Nucleus accumbens (tissue), 56 donors: ENCODE data around the gene ADTRP.

Source experiments
- DNase-seq, 56 donors: peaks; one replicate each; lab custom pipeline; 2025; lab: John Stamatoyannopoulos, UW

The ADTRP gene

DNA sequence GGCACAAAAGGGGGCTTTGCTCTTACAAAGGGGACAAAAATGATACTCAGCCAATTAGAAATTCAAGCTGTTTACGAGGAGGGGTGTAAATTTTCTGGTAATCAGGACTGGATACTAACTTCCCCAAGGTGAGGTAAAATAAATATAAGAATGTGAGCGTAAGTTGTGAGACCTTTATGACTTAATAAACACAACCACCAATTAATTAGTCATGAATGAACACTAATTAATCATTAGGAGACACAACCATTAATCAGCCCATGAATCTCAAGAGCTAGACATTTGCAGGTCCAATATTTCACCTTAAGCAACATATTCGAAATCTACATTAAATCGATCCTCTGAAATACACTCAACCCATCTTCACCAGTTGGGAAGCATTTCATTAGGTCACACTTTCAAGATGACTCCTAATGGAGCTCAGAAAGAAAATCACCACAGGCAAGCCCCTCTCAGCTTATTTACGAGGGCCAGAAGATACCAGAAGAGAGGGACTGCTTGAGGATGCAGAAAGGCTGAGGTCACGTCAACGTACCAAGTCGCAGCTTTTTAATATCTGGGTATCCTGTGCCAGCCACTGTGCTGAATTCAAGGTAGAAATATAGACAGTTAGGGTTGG lies 2.7 kb downstream of the ADTRP start:
- DNase-seq: no peak

DNA sequence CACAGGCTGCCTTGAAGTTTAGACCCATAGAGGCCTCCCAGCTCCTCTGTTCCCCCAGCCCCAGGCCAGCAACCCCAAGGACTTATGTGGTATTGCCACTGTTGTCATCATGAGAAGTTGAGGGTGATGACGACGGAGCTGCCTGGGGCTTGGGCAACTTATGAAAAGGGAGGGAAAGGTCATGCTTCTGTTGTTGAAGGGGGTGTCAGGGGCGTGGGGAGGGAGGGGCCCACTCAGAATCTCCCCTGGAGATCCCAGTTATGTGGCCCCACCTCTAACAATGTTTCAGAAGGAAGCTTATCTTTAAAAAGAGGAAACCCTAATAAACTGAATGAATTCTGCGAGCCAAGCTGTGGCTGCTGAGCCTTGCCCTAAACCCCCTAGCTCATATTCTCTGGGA lies 4.2 kb downstream of the ADTRP start:
- DNase-seq: no peak

DNA sequence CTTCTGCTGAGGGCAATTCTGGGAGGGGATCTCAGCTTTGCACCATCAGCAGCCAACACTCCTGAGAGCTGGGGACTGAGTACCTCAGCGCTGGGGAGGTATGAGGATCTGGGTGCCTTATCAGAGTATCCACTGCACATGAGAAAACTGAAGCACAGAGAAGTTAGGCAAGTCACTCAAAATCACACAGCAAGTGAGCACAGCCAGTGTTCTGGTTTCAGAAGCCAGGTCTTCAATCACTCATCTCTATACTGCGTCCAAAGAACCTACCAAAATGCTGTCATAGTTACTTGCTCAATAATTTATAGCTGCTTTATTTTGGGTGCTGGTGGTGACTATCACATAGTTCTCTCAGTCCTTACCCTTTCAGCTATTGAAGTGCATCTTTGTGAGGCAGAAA lies 5.0 kb downstream of the ADTRP start:
- no peak for DNase-seq

DNA sequence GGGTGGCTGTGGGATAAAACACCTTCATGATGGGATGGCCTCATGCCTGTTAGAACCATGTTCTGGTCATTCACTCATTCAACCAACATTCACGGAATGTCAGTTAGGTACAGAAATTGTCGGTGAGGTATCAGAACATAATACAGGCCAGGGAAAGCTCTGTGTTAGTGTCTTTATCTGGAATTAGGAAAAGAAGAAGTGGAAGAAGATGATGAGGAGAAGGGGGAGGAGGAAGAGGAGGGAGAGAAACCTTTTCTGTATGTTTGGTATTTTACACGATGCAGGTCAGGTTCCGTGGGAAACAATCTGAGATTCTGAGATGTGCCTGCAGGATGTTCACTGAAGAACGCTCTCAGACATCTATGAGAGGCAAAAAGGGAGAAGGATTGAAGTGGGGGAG lies 5.6 kb downstream of the ADTRP start:
- DNase-seq: no peak

DNA sequence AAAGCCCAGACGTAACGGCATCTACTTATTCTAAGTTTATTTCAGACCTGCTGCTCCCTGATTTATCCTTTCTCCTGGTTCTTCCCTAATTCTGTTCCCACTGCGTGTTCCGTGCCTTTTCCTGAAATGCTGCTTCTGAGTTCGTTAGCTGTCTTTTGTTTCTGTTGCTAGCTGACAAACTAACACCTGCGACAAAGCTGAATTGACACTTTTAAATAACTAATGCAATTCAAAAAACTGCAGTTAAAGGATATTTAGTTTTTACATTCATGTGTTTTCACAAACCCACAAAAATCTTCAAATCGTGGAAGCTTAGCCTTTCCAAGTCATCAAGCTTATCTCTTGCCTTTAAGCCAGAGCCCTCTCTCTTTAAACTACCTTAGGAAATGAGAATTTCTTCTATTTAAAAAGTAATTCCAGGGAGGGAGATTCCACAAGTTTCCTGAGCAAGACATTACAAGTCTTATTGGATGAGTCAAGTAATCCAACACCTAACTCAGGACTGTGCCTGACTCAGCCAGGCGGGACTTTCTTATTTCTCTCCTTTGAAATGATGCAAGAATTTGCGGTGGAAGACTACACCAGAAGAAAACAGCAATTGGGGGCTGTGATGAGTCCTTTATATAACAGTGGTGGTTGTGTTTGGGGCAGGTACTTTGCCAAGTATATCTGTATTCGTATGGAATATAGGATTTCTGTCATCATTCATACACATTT lies 6.3 kb downstream of the ADTRP start:
- DNase-seq: no peak

DNA sequence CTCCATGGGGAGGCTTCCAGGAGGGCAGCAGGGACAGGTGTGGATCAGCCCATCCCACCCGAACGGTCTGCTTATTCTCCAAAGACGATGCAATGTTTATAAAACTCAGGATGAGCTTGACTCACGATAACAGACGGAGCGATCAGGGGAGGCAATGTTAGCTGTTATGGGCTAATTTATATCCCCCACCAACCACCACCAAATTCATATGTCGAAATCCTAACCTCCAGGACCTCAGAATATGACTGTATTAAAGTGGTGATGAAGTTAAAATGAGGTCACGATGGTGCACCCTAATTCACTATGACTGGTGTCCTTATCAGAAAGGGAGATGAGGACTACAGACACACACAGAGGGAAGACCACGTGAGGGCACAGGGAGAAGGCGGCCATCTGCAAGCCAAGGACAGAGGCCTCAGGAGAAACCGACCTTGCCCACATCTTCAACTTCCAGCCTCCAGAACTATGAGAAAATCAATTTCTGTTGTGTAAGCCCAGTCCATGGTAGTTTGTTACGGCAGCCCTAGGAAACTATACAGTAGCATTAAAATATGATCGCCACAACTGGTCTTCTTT lies 7.0 kb downstream of the ADTRP start:
- no peak for DNase-seq

DNA sequence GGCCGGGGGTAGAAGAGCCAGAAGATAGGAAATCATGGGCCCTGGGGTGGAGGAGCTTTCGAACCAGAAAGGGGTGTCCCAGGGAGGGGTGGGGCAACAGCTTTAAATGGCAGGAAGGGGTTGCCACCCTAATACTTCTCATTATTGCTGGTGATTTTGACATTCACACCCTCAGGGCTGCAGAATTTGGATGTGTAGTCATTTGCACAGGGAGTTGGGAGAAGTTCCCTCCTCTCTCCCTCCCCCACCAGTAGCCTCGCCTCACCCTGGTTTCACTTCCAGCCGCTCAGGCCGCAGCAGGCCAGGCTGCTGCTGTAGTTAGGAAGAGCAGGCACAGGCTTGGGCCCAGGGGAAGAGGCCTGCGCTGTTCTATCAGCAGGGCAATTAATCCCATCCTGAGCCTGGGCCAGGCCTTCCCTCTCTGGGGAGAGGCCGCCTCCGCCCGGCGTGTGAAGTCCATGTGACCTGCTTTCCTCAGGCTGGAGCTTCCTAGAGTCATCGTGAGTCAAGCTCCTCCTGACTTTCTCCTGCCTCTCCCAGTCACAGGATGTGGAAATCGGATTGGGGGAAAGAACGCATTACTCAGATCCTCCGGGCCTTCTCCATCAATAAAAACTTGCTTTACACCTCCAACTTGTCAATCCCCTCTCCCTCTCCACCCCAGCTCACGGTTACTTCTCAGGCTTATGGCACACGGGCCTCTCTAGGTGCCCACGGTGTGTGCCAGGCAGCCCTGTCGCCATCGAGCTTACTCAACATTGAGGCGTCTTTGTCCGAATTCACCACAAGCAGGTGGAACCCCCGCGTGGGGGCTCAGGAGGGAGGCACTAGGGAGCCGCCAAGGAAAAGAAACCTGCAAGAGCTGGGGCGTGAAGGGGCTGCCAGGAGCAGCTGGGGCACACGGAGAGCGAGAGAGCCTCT lies 7.8 kb downstream of the ADTRP start:
- DNase-seq: peak in 14 of 56 donors; percentile 1 to 26 (median 6)

DNA sequence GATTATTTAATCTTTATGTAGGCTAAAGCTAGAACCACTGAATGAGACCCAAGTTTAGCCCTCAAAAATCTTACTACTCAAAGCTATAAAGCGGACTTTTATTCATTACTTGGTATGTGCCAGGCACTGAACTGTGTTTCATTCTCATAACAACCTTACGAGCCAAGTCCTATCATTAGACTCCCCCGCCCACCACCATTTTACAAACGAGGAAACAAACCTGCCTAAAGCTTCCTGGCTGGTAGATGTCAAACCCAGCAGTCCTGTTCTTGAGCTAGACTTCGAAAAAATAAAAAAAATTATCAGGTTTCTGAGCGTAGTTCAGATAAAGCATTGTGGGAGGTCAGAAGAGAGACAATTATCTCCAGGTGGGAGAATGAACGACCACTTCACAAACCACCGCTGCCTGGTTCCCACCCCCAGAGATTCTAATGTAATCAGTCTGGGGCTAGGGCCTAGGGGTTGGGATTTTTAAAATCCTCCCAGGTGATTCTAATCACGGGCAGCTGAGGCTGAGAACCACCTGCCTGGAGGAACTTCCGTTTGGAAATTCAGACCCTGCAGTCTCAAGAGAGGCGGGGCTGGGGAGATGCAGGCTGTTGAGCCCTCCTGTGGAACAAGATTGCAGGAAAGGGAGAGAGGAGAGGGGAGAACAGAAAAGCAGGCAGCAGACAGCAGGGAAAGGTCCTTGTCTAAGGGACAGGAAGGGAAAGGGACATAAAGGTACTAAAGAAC lies 8.6 kb downstream of the ADTRP start:
- no peak for DNase-seq

DNA sequence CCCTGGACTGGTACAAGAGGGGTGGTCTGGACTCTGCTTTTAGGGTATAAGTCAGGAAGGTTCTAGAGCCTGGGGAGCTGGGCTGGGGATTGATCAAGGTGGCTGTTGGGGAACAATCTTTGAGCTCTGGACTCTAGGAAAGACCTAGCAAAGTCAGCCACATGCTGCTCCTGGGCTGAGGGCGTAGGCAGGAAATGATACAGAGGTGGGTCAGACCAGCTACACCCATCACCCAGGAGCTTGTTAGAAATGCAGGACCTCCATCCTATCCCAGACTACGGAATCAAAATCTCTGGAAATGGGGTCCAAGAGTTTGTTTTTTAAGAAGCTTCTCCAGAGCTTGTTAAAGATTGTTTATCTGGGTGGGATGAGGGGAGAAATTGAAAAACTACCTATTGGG lies 9.4 kb downstream of the ADTRP start:
- DNase-seq: no peak

DNA sequence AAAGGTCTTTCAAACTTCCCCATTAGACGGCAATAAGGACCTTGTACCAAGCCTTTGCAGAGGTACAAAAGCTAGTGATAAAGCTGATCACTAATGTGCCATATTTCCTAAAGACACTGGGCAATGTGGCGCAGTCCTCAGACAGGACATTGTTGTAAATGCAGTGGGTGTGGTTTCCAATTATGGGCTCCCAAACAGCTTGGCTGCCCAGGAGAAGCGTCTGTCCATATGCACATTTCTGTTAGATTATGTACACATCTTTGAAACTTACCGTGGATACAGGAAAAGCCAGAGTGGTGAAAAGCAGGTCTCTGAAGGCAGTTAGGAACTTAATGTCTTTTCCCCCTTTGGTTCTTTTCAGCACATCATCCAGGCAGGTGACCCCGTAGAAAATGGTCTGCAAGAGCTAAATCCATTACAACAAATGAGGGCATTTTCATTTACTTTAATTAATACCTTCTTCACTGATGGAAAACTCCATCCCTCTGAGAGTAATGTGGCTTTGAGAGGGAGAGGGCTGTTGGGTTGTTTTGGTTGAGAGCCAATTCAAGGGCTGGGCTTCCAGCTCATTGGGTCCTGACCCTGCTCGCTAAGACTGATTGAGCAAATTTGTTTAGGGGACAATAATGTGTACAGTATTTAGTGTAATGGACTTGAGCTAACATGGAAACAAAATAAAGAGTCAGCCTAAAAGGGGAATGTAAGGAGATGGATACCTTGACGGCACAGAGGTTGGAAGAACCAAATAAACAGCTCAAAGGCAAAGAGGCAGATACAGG lies 10.4 kb downstream of the ADTRP start:
- DNase-seq: no peak

DNA sequence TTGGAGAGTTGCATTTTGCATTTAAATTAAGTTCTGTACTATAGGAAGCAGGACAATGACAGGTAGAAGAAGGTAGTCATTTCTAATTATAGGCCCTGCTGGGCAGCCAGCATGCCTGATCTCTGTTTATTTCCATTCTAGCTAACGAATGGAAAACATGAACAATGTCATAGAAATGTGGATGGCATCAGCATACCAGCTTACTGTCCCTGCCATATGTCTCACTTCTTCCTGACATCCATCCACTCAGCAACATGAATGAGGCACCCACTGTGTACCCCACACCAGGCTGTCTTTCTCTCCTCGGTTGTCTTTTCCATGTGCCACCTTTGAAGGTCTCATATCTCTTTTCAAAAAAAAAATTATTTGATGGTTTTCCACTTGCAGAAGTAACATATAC lies 11.1 kb downstream of the ADTRP start:
- DNase-seq: no peak

DNA sequence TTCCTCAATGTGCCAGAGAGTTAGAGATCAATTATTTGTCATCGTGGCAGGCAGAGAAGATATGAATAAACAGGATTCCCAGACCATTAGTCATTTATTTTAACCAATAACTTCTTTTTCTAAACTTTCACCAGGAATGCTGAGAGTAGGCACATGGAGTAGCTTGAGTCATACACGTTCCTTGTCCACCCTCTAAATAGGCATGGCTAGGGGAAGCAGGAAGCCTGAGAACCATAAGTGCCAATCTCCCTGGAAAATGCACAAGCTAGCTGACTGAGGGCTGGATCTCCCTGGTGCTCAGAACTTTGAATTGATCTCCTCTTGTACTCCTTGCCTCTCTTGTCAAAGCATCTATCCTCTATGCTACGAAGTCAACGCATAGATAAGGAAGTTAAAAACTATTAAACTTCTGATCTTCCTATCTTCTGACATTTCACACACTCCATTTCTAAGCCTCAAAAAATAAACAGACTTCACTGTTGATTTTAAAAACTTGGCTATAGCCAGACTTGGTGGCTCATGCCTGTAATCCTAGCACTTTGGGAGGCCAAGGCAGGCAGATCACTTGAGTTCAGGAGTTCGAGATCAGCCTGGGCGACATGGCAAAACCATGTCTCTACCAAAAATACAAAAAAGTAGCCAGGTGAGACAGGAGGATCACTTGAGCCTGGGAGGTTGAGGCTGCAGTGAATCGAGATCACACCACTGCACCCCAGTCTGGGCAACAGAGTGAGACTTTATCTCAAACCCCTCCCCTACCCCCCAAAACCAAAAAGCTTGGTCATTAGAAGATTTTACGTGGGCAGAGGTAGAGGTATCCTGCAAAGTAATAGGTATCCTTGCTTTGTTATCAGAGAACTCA lies 11.8 kb downstream of the ADTRP start:
- no peak for DNase-seq

DNA sequence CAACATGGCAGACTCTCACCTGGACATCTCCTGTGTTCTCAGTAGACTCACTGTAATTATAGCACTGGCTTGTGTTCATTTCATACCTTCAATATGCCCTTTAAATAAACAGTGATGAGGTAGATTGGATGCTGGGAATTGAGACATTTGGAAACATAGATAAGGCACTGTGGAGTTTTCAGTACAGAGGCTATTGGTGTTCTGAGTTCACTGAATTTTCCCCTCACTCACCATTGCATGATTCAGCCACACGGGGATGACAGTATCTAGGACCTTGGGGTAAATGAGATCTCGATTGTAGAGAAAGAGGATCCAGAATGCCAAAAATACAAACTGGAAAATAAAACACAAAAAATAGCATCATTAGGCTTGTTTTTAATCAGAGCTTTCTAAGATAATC lies 12.6 kb downstream of the ADTRP start:
- no peak for DNase-seq

DNA sequence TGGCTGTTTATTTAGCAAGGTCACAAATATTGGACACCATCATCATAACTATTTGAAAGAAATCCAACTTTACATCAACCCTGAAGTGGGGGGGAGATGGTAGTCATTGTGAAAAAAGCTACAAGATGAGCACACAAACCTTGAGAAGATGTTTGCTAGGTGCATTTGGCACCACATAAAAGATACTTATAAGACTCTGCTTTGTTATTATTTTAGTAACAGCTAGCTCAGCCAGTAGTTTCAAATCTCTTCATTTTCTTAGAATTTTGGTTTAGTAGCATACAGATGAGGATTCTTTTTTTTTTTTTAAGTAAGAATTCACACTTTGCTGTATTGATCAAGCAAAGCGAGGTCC lies 14.4 kb downstream of the ADTRP start:
- no peak for DNase-seq

DNA sequence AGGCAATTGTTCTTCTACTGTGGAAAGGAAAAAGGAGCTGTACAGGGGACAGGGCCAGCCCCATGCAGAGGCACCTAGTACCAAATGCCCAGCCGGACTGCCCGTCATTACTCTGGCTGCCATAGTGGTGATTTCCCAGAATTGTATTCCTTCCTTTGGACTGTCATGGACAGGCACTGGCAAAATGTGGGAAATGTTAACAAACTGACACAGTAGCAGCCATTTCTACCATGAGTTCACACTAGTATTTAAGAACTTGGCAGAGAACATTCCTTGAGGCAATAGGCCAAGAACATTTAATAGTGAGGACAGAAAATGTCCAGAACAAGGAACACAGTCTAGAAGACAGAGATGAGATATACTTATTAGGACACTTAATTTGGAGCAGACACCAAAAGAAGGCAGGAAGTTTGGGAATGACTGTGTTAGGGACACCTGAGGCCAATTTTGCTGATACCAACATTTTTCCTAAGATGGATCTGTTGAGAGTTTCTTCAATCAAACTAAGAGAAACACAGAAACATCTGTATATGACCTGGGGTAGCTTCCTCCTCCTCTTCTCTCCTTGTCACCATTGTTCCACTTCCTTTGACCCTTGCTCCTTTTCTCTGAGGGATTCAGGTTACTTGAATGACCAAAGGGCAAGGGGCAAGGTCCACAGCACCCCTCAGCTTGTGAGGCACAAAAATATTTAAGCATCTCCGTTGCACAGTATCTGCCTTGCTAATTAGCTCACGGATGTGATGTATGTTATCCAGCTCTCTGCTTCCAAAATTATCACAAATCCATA lies 14.9 kb downstream of the ADTRP start:
- DNase-seq: no peak

DNA sequence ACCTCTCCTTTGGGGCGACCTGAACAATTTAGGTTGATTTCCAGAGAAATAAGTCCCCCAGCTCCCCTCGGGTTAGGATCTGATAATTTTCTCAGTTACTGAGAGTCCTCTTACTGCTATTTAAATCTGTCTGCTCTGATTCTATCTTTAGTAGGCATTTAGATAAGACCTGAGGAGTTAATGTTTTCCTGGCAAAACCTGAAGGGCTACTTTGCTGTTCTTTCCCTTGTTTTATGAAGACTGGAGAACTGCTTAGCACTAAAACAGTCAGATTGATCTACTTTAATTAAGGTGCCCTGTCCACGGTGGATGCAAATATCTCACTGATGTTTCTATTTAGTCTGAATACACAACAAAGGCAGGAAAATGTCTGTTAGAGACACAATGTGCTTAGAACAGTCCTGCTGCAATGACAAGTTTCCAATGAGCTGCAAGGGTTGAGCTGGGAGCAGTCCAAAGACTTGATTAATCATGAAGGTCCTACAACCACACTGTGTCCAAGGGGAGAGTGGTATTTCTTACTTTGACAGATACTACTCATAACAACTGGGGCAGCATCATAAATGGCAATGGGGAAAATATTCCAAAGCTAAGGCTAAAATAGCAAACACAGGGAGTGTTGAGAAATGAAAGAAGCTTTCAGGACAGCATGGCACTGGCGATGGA lies 15.7 kb downstream of the ADTRP start:
- no peak for DNase-seq
